A673 (cell line): ENCODE measurements around the gene GPBP1L1. TPM values are rescaled to one million over a fixed set of nuclear protein-coding genes. Genes with fewer than 3 reads are reported as not detected.

Source experiments
- BruUV-seq: library from RNA; stranded (reverse); fragments of 400-500 nt; replicated peaks from 2 replicates; lab custom pipeline; 2021; lab: Mats Ljungman, UMichigan
- CTCF ChIA-PET: fragments of 300-600 bp; sonication (Branson Sonifier 250); formaldehyde crosslinking; loops from one replicate; lab custom pipeline; 2022; ENCODE audit warnings: antibody characterized with exemption; lab: Charles Lee
- POLR2A ChIA-PET: fragments of 300-600 bp; sonication (Branson Sonifier 250); formaldehyde crosslinking; loops from one replicate; lab custom pipeline; 2022; ENCODE audit warnings: antibody characterized with exemption; ENCODE audit not compliant: low non-redundant PET; lab: Charles Lee
- DNase-seq: peaks from one replicate; pipeline ENCODE4 v3.0.0-alpha.2; 2015; ENCODE audit warnings: low spot score
- H3K27ac ChIP-seq: fragments of 200-600 bp; sonication (generic); 2 replicates; pipeline ENCODE4 v1.5.1; 2016; ENCODE audit warnings: mixed run types, low read depth, mild to moderate bottlenecking, mixed read lengths, antibody characterized with exemption, low read length; ENCODE audit not compliant: poor library complexity, severe bottlenecking
- H3K27me3 ChIP-seq: fragments of 200-600 bp; sonication (generic); replicated peaks from 2 replicates; pipeline ENCODE4 v1.6.1; 2017; ENCODE audit warnings: mixed run types, low read depth, mild to moderate bottlenecking, mixed read lengths, antibody characterized with exemption, low read length; ENCODE audit not compliant: insufficient read depth, poor library complexity
- H3K36me3 ChIP-seq: fragments of 200-600 bp; sonication (generic); 2 replicates; pipeline ENCODE4 v1.6.1; 2016; ENCODE audit warnings: mixed run types, mild to moderate bottlenecking, mixed read lengths, antibody characterized with exemption, low read length; ENCODE audit not compliant: insufficient read depth, poor library complexity, severe bottlenecking
- H3K4me1 ChIP-seq: fragments of 200-600 bp; sonication (generic); 2 replicates; pipeline ENCODE4 v1.6.1; 2017; ENCODE audit warnings: mixed run types, mild to moderate bottlenecking, mixed read lengths, antibody characterized with exemption, low read length; ENCODE audit not compliant: insufficient read depth, poor library complexity, severe bottlenecking
- H3K4me3 ChIP-seq: fragments of 200-600 bp; sonication (generic); 2 replicates; pipeline ENCODE4 v1.5.1; 2016; ENCODE audit warnings: low read depth, mixed run types, mild to moderate bottlenecking, mixed read lengths, low read length; ENCODE audit not compliant: poor library complexity, severe bottlenecking
- H3K9me3 ChIP-seq: fragments of 200-600 bp; sonication (generic); 2 replicates; pipeline ENCODE4 v1.6.1; 2016; ENCODE audit warnings: mixed run types, low read depth, mild to moderate bottlenecking, mixed read lengths, antibody characterized with exemption, low read length; ENCODE audit not compliant: poor library complexity, severe bottlenecking
- CTCF ChIP-seq: fragments of 300-800, 200-600 bp; sonication (generic); conservative IDR thresholded peaks from 2 replicates; pipeline ENCODE4 v1.5.1; 2017; ENCODE audit warnings: low read depth, mild to moderate bottlenecking, antibody characterized with exemption, low read length, moderate library complexity, mixed read lengths
- EZH2 ChIP-seq: fragments of 200-600 bp; sonication (generic); IDR thresholded peaks from 2 replicates; pipeline ENCODE4 v1.6.1; 2017; ENCODE audit warnings: borderline replicate concordance, low read depth, mild to moderate bottlenecking, mixed read lengths, antibody characterized with exemption, low read length; ENCODE audit not compliant: poor library complexity, severe bottlenecking
- intact Hi-C: fragments of 100-400 bp; cut with micrococcal nuclease; formaldehyde crosslinking; loops from one replicate; pipeline ENCODE4 v1.10.0; 2022; ENCODE audit not compliant: unreplicated experiment
- total RNA-seq: library from RNA; stranded (reverse); gene quantifications from 2 replicates; pipeline ENCODE4 v1.2.3, GENCODE V29; 2021

Gene GPBP1L1
- total RNA-seq, 1 experiment from 2014 or later, result 99.0 TPM

DNA sequence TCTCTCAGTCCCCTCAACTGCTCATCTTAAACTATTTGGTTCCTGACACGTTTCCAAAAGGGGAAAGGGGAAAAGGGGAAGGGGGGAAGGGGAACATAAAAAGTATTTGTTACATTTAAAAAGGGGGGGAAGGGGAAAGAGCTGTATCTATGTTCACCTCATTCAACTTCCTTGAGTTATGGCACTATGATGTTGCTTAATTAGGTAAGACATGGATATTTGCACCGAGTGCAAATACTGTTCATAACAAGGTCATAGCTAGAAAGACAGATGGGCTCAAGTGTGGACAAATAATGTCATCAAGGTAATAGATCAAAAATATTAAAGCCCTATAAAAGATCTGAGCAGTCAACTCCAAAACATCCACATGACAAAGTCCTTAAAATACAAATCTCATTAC is 26.0 kb downstream of the GPBP1L1 start:
- no peak for DNase-seq
- no peaks in the 10 kb centered on the region for H3K4me1 ChIP-seq
- ChIA-PET CTCF (no interaction called here), POLR2A (no interaction called here)
- H3K27me3 ChIP-seq, result no peaks in the 10 kb centered on the region
- H3K27ac ChIP-seq, result no peak overlapping the region
- no peak for TF ChIP-seq EZH2
- TF ChIP-seq CTCF, result no peak
- peaks cover 58% of the 10 kb centered on the region for H3K36me3 ChIP-seq
- TSS peak; percentile 64 for BruUV-seq
- H3K4me3 ChIP-seq, result no peak overlapping the region
- no peaks in the 10 kb centered on the region for H3K9me3 ChIP-seq
- intact Hi-C loops, result no loop called here

DNA sequence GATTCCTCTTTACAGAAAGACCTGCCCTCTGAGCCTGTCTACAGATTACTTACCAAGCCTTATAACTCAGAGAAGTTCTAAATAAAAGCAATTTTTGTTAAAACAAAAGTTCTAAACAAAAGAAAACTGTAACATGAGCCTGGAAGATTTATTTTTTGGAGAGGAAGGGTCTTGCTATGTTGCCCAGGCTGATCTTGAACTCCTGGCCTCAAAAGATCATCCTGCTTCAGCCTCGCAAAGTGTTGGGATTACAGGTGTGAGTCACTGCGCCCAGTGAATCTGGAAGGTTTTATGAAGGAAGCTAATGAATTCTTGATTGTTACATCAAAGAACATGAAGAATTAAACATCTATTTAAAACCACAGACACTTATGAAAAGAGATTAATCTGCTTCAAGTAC is 27.1 kb downstream of the GPBP1L1 start:
- H3K4me1 ChIP-seq, result no peaks in the 10 kb centered on the region
- H3K36me3 ChIP-seq, result peaks cover 69% of the 10 kb centered on the region
- intact Hi-C loops, result no loop called here
- H3K9me3 ChIP-seq, result no peaks in the 10 kb centered on the region
- no peaks in the 10 kb centered on the region for H3K27me3 ChIP-seq
- TF ChIP-seq EZH2, result no peak
- TF ChIP-seq CTCF, result no peak
- no peak overlapping the region for H3K4me3 ChIP-seq
- H3K27ac ChIP-seq, result no peak overlapping the region
- ChIA-PET POLR2A (no interaction called here), CTCF (no interaction called here)
- no peak for DNase-seq
- BruUV-seq, result no TSS peak

- H3K27me3 ChIP-seq, result no peaks in the 10 kb centered on the region
- no peak overlapping the region for H3K4me3 ChIP-seq
- ChIA-PET CTCF (no interaction called here), POLR2A (no interaction called here)
- no peaks in the 10 kb centered on the region for H3K4me1 ChIP-seq
- no TSS peak for BruUV-seq
- H3K27ac ChIP-seq, result no peak overlapping the region
- DNase-seq, result no peak
- H3K9me3 ChIP-seq, result no peaks in the 10 kb centered on the region
- H3K36me3 ChIP-seq, result peaks cover 80% of the 10 kb centered on the region
- intact Hi-C loops, result no loop called here
- TF ChIP-seq EZH2 (no peak), CTCF (no peak)
These were observed 28.2 kb downstream of the GPBP1L1 start for GRCh38 chr1:45658171-45658570.
